ENCODE measurements around the gene RABL6.
"Not testable (repeated sequence)": the region's sequence is repeated elsewhere in the genome, so short reads cannot be mapped to it uniquely, and the experiment has no call there.

Gene RABL6

DNA sequence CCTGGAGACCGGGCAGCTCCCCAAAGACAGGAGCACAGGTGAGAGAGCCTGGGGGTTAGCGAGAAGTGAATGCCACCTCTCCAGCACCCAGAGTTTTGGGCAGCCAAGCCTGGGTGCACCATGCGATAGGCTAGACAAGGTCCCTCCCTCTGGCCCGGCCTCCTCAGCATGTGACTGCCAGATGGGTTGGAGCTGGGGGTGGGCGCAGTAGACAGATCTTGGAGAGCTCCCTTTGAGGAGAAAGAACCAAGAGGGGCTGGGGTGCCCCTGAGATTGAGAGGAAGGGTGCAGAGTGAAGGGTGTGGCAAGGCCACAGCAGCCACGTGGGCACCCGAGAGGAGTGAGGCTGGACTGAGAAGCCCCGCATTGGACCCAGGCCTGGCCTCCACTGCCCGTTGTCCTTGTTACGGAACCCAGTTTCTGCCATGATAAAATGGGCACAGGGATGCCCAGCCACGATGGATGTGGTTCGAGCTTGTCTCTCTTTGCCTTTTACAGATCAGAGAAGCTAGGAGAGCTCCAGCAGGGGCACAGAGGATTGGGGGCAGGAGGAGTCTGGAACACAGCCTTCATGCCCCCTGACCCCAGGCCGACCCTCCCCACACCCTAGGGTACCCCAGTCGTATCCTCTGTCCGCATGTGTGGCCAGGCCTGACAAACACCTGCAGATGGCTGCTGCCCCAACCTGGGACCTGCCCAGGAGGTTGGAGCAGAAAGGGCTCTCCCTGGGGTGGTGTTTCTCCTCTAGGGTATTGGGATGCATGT lies 15.2 kb upstream of the RABL6 start:
- no peak for DNase-seq
- H3K4me3 ChIP-seq (ENCODE audit: low read depth, low read length), result peak overlapping the region; percentile 85
- H3K36me3 ChIP-seq (replicated peaks), result peaks cover 9% of the 10 kb centered on the region
- in situ Hi-C loops (cut with HindIII; ENCODE audit: low pct_ligation_motif_present, low sequenced_read_pairs), result no loop called here
- no peaks in the 10 kb centered on the region for H3K27me3 ChIP-seq (replicated peaks)
- H3K27ac ChIP-seq, result no peak overlapping the region
- TF ChIP-seq, protein P1, sequence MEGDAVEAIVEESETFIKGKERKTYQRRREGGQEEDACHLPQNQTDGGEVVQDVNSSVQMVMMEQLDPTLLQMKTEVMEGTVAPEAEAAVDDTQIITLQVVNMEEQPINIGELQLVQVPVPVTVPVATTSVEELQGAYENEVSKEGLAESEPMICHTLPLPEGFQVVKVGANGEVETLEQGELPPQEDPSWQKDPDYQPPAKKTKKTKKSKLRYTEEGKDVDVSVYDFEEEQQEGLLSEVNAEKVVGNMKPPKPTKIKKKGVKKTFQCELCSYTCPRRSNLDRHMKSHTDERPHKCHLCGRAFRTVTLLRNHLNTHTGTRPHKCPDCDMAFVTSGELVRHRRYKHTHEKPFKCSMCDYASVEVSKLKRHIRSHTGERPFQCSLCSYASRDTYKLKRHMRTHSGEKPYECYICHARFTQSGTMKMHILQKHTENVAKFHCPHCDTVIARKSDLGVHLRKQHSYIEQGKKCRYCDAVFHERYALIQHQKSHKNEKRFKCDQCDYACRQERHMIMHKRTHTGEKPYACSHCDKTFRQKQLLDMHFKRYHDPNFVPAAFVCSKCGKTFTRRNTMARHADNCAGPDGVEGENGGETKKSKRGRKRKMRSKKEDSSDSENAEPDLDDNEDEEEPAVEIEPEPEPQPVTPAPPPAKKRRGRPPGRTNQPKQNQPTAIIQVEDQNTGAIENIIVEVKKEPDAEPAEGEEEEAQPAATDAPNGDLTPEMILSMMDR (IDR thresholded peaks at IDR 0.05; ENCODE audit: low read depth, low read length, missing control alignments), result no peak

DNA sequence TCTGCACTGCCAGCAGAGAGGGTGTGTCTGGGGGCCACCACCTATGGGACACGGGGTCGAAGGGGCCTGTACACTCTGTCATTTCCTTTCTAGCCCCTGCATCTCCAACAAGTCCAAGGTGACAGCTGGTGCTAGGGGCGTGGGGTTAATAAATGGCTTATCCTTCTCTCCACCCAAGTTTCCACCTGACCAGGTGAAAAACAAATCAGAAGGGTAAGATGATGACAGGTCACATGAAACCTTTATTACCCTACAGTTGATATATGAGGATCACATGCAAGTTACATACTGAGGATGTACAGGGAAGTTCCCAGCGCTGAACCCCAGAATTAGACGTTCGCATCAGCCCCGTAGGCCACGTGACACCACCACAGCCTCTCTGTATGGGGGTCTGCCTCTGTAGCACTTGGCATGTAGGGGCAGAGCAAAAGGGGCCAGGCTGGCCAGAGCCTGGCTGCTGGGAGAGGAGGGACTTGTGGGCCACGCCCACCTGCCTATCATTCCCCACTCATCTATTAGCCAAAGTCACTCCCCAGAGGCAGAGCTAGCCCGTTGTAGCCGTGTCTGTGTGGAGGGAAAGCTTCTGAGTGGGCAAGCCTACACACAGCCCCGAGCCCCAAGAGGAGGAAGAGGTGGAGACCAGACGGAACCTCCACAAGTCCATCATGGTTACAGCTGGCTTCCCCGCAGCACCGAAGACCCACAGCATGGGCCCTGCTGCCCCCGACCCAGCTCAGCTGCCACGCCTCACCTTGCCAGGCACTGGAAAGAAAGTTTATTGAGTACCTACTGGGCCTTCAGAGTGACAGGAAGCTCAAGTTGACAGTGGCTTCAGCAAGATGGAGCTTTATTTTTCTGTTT lies 14.4 kb upstream of the RABL6 start:
- H3K36me3 ChIP-seq (replicated peaks), result peaks cover 9% of the 10 kb centered on the region
- DNase-seq, result no peak
- H3K27ac ChIP-seq, result no peak overlapping the region
- TF ChIP-seq, protein P1 (IDR thresholded peaks at IDR 0.05; ENCODE audit: low read depth, low read length, missing control alignments), result no peak
- H3K27me3 ChIP-seq (replicated peaks), result no peaks in the 10 kb centered on the region
- in situ Hi-C loops (cut with HindIII; ENCODE audit: low pct_ligation_motif_present, low sequenced_read_pairs), result no loop called here
- no peak overlapping the region for H3K4me3 ChIP-seq (ENCODE audit: low read depth, low read length)

DNA sequence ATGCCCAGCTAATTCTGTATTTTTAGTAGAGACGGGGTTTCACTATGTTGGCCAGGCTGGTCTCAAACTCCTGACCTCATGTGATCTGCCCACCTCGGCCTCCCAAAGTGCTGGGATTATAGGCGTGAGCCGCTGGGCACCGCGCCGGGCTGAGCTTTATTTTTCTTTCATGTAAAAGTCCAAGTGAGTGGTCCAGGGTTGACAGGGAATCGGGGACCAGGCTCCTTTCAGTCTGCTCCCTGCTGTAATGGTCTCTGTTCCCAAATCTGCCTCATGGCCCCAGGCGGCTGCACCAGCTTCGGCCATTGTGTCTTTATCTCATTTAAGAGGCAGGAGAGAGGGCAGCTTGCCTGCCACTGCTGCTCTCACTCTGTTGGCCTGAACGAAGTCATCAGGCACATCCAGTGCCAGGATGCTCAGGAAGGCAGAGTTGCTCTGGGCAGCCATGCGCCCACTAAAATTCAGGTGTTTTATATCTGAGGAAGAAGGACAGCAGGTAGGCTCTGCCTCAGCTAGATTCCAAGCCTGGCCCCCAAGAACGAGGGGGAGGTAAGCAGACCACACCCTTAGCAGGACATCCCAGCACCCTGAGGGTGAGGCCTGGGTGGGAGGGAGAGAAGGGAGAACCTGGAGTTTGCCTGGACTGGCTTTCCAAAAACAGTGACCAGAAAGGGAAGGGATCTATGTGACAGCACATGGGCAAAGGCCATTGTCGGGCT lies 13.3 kb upstream of the RABL6 start:
- in situ Hi-C loops (cut with HindIII; ENCODE audit: low pct_ligation_motif_present, low sequenced_read_pairs), result no loop called here
- no peak overlapping the region for H3K27ac ChIP-seq
- TF ChIP-seq, protein P1 (IDR thresholded peaks at IDR 0.05; ENCODE audit: low read depth, low read length, missing control alignments), result no peak
- H3K27me3 ChIP-seq (replicated peaks), result peaks cover 2% of the 10 kb centered on the region
- H3K4me3 ChIP-seq (ENCODE audit: low read depth, low read length), result no peak overlapping the region
- no peak for DNase-seq
- H3K36me3 ChIP-seq (replicated peaks), result peaks cover 9% of the 10 kb centered on the region

DNA sequence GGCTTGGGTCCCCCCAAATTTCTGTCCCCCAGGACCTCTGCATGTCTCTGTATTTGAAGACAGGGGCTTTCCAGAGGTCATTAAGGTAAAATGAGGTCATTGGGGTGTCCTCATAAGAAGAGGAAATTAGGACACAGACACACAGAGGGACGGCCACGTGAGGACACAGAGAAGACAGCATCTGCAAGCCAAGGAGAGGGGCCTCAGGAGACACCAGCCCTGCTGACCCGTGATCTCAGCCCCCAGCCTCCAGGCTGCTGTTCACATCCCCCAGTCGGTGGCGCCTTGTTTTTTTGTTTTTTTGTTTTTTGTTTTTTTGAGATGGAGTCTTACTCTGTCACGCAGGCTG lies 12.8 kb upstream of the RABL6 start:
- H3K27ac ChIP-seq, result no peak overlapping the region
- peaks cover 2% of the 10 kb centered on the region for H3K27me3 ChIP-seq (replicated peaks)
- no peak overlapping the region for H3K4me3 ChIP-seq (ENCODE audit: low read depth, low read length)
- in situ Hi-C loops (cut with HindIII; ENCODE audit: low pct_ligation_motif_present, low sequenced_read_pairs), result no loop called here
- no peak for DNase-seq
- peaks cover 9% of the 10 kb centered on the region for H3K36me3 ChIP-seq (replicated peaks)
- TF ChIP-seq, protein P1 (IDR thresholded peaks at IDR 0.05; ENCODE audit: low read depth, low read length, missing control alignments), result no peak

DNA sequence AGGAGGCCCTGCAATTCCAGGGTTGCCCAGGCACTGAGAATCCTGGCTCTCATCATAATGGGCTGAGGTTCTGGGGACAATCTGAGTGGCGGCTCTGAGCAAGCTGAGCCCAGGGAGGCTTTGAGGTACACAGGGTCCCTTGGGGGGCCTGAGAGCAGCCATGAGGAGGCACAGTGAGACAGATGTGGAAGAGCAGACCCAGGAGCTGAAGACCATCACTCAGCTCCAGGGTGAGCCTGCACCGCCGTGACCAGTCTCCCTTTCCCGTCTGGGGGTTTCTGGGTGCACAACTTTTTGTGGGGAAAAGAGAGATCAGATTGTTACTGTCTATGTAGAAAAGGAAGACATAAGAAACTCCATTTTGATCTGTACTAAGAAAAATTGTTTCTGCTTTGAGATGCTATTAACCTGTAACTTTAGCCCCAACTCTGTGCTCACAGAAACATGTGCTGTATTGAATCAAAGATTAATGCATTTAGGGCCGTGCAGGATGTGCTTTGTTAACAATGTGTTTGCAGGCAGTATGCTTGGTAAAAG lies 11.4 kb upstream of the RABL6 start, which contains the start of gene CCDC183:
TSS of gene CCDC183 (plus strand) at position 101 of the 537 bp plus-strand sequence. CDS start at position 161, 60 bp downstream.
- in situ Hi-C loops (cut with HindIII; ENCODE audit: low pct_ligation_motif_present, low sequenced_read_pairs), result no loop called here
- TF ChIP-seq, protein P1 (IDR thresholded peaks at IDR 0.05; ENCODE audit: low read depth, low read length, missing control alignments), result no peak
- DNase-seq, result no peak
- no peak within 1 kb of the TSS for H3K4me3 ChIP-seq (ENCODE audit: low read depth, low read length)
- H3K36me3 ChIP-seq (replicated peaks), result peaks cover 9% of the 10 kb centered on the region
- H3K27ac ChIP-seq, result no peak within 1 kb of the TSS
- H3K27me3 ChIP-seq (replicated peaks), result peaks cover 2% of the 10 kb centered on the region

DNA sequence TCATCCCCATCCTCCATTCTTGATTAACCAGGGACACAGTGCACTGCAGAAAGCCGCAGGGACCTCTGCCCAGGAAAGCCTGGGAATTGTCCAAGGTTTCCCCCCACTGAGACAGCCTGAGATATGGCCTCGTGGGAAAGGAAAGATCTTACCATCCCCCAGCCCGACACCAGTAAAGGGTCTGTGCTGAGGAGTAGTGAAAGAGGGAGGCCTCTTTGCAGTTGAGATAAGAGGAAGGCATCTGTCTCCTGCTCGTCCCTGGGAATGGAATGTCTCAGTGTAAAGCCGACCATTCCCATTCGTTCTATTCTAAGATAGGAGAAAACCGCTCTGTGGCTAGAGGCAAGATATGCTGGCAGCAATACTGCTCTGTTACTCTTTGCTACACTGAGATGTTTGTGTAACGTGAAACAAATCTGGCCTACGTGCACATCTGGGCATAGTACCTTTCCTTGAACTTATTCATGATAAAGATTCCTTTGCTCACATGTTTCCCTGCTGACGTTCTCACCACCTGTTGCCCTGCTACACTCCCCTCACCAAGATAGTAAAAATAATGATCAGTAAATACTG lies 10.9 kb upstream of the RABL6 start:
- DNase-seq, result peak; percentile 71
- in situ Hi-C loops (cut with HindIII; ENCODE audit: low pct_ligation_motif_present, low sequenced_read_pairs); H3K4me3 ChIP-seq (ENCODE audit: low read depth, low read length); H3K27ac ChIP-seq; H3K36me3 ChIP-seq (replicated peaks); H3K27me3 ChIP-seq (replicated peaks): not testable (repeated sequence)
